Measurements from ENCODE around the gene NUDT7.

NUDT7 gene

DNA sequence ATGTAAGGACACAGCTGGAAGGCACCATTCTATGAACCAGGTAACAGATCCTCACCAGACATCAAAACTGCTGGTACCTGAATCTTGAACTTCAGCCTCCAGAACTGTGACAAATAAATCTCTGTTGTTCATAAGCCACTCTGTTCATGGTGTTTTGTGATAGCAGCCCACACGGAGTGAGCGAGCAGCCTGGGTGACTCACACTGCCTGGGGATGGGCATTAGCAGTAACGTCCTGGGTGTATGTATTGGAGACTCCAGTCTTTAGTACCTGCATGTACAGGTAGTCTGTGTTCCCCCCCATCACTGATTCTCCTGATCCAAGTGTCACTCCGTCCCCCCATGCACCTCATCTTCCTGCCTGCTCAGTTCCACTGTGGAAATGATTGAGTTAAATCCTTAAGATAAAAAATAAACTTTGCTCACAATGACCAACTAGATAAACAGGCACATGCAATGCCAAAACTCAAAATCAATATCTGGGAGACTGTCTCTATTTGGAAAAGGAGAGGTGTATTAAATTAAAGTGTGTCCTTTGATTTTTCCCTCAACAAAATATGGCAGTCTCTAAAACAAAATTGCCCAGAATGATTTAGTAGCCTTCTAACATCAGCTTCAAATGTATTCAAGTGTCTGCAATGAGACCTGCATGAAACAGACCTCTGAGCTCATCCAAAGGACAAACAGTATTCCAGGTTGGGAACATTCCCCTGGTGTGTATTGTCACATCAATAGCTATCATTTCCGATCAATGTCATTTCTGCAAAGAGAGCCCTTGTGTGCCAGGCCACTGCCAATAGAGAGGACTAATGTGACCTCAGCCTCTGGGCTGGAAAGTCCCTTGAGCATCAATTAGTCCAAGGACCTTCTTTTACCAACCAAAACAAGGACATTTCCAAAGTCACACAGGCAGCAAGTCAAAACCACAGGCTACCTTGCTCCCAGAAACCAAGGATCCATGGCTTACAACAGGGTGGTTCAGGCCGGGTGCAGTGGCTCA is 53.9 kb downstream of the NUDT7 start:
- DNase-seq (ENCODE audit: extremely low read depth, low read depth) = no peak
- TF ChIP-seq, protein P1, sequence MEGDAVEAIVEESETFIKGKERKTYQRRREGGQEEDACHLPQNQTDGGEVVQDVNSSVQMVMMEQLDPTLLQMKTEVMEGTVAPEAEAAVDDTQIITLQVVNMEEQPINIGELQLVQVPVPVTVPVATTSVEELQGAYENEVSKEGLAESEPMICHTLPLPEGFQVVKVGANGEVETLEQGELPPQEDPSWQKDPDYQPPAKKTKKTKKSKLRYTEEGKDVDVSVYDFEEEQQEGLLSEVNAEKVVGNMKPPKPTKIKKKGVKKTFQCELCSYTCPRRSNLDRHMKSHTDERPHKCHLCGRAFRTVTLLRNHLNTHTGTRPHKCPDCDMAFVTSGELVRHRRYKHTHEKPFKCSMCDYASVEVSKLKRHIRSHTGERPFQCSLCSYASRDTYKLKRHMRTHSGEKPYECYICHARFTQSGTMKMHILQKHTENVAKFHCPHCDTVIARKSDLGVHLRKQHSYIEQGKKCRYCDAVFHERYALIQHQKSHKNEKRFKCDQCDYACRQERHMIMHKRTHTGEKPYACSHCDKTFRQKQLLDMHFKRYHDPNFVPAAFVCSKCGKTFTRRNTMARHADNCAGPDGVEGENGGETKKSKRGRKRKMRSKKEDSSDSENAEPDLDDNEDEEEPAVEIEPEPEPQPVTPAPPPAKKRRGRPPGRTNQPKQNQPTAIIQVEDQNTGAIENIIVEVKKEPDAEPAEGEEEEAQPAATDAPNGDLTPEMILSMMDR (IDR thresholded peaks at IDR 0.05; ENCODE audit: low read depth, low read length) = no peak

DNA sequence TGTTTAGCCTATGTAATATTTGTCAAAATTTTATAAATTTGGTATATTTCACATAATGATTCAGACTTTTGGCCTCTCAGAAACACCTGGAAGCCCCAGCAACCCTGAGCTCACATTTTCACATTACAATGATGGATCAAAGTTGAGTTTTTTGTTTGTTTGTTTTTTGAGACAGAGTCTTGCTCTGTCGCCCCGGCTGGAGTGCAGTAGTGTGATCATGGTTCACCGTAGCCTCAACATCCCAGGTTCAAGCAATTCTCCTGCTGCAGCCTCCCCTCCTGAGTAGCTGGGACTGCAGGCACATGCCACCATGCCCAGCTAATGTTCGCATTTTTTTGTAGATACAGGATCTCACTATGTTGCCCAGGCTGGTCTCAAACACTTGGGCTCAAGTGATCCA is 55.4 kb downstream of the NUDT7 start:
- TF ChIP-seq, protein P1 (IDR thresholded peaks at IDR 0.05; ENCODE audit: low read depth, low read length) = no peak
- DNase-seq (ENCODE audit: extremely low read depth, low read depth) = no peak

DNA sequence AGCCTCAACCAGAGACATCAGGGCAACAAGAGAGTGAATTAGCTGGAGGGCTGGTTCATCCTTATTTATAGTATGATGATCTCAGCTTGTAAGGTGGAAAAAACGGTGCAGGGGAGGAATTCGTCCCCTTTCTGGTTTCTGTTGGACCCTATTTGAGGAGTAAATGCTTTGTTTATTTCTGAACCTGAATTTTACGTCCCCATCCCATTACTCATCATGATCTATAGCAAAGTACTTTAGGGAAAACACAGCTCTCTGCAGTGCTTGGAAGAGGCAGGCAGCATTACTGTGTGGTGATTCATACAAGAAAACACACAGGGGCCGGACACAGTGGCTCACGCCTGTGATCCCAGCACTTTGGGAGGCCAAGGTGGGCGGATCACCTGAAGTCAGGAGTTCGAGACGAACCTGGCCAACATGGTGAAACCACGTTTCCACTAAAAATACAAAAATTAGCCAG is 58.1 kb downstream of the NUDT7 start:
- TF ChIP-seq, protein P1 (IDR thresholded peaks at IDR 0.05; ENCODE audit: low read depth, low read length) = no peak
- no peak for DNase-seq (ENCODE audit: extremely low read depth, low read depth)

DNA sequence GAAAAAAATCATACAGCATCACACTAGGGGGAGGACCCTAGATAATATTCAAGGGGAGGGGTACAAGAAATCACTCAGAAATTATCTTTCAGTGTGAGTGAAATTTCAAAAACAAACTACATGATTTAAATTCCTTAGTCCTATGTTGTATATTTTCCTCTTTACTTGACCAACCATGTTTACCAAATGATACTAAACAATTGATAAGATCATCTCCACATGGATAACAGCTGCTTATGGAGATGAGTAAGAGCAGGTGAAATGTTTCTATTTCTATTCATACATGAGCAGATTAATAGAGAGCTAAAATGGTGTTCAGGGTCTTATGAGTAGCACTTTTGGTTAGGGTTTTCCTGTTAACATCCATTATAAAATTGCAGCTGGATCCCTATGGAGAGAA is 58.8 kb downstream of the NUDT7 start:
- TF ChIP-seq, protein P1 (IDR thresholded peaks at IDR 0.05; ENCODE audit: low read depth, low read length) = no peak
- no peak for DNase-seq (ENCODE audit: extremely low read depth, low read depth)

DNA sequence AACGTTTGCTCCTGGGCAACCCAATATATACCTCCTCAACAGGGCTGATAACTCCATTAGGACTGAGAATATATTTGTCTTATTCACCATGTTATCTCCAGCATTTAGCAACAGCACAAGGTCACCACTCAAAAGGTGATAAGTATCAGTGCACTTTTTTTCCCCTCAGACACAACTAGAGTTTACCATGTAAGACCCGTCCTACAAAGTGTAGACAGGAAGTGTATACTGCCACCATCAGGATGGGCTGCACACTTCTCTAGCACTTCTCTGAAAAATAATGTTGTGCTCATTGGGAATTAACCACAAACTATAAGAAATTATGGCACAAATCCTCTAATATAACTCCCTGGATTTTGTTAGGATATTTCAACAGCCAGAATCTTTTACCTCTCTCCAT is 60.4 kb downstream of the NUDT7 start:
- no peak for DNase-seq (ENCODE audit: extremely low read depth, low read depth)
- TF ChIP-seq, protein P1 (IDR thresholded peaks at IDR 0.05; ENCODE audit: low read depth, low read length) = peak; percentile 21

DNA sequence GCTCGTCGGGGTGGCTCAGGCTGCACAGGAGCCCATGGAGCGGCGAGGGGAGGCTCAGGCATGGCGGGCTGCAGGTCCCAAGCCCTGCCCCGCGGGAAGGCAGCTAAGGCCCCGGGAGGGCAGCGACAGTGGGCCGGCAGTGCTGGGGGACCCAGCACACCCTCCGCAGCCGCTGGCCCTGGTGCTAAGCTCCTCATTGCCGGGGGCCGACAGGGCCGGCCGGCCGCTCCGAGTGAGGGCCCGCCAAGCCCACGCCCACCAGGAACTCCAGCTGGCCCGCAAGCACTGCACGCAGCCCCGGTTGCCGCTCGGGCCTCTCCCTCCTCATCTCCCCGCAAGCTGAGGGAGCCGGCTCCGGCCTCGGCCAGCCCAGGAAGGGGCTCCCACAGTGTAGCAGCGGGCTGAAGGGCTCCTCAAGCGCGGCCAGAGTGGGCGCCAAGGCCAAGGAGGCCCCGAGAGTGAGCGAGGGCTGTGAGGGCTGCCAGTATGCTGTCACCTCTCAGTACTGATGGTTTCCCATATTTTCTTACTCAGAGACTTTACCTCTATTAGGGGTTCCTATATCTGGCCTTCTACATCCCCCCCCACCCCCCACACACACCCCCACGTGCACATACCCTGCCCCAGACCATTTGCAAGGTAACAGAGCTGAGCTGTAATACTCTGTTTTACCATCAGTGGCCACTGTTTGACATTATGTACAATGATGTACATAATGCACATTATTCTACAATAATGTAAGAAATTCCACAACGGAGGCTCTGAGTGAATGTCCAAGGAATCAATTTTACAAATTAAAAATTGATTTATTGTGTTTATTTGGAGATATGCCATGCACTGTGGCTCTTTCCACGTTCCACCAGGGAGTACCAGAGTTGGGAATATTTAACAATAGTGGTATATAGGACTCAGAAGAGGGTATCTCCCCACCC is 62.4 kb downstream of the NUDT7 start:
- TF ChIP-seq, protein P1 (IDR thresholded peaks at IDR 0.05; ENCODE audit: low read depth, low read length) = no peak; the same call in 1 of the 2 replicates

More for the DNA sequence above, 62.4 kb downstream of the NUDT7 start:
- no peak for DNase-seq (ENCODE audit: extremely low read depth, low read depth)

All from AG09319 (cell line).